NK-92 treated with Interleukin-12 subunit alpha and Interleukin-12 subunit beta, amount 100 ng/mL, for 24 hours (cell line): ENCODE measurements around the gene POFUT2.

Experiments
- DNase-seq: peaks from one replicate; lab custom pipeline; 2025; lab: John Stamatoyannopoulos, UW

The POFUT2 gene

GRCh38 chr21:45262616-45263015 lies 25.1 kb downstream of the POFUT2 start:
- no peak for DNase-seq

DNA sequence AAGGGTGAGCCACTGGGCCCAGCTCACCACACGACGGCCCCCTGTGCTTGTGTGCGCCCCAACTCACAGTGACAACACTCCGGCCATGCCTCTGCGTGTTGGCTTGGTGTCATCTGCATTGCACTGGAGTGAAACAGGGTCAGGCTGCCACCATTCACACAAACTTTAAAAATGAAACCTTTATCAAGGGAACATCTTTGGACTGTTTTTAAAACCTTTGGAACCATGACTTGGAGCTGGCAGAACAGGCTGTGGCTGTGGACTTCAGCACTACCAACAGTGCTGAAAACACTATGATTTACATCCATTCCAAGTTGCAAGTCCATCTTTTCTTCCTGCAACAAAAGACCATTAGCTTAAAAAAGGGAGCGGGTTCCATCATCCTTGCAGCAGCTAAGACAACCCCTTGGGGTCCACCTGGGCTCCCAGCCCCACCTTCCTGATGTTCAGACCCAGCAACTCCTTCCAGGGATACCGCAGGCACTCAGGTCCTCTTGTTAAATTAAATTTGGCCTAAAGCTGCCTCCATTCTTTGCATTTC lies 25.6 kb downstream of the POFUT2 start:
- DNase-seq: no peak

DNA sequence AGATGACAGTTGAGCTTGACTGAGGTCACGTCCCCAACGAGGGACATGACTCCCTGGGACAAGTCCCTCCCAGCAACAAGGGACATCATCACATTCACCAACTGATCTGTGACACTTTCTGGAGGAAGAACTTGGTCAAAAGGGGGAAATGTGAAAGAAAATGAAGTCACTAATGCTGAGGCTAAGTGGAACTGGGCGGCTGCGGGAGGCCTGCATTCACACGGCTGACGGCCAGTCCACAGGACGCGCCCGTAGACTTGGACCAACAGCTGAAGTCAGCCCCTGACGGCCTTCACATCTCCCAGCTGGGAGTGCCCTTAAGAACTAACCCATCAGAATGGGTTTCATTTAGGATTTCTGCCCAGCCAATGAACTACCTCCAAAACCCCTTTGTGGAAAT lies 26.6 kb downstream of the POFUT2 start:
- no peak for DNase-seq

DNA sequence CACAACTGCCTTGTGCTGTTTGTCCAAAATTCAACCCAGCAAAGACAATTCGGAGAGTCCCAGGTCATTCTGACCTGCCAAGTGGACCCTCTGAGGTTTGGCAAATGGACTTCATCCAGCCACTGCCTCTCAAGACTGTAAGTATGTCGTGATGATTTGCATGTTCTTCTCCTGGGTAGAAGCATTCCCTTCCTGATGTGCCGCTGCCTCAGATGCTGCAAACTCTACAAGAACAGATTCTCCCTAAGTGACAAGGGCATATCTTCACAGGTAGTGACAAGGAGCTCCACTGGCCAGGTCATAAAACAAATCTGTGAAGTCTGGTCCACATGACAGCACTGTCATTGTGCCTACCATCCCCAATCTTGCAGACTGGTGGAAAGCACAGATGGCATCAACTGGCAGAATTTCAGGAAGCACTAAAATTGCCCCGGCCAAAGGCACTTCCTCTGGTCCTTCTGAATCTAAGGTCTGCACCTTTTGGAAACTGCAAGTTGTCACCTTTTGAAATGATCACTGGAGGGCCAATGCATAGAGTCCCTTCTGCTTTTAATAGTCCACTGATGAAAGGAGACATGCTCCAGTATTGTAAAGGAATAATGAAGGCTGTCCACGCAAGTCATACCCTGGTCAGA lies 27.4 kb downstream of the POFUT2 start:
- DNase-seq: no peak

DNA sequence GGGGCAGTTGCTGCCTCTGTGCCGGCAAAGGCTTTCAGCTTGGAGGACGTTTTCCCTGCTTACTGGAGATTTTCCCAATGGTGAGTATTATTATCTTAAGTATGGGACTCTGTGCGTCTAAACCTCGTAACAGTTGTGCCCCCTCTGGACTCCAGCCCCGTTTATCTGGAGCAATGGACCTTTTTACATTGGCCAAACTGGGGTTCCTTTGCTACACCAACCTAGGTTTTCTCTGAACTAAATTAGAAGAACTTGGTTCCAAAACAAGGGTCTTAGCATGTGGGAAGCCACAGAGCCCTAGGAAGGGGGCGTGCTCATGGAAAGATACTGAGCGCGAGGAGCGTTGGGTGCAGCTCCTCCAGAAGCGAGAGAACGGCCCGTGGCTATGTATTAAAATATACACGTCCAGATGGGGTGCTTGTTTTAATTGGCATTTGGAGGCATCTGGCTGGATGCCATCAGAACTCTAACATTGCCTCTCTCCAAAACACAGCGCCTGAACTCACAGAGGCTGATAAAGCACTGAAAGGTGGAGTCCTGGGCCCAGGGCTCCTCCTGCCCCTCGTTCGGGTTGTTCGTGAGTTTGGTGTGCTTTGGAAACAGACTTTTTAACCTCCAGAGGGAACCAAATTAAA lies 28.4 kb downstream of the POFUT2 start:
- no peak for DNase-seq

DNA sequence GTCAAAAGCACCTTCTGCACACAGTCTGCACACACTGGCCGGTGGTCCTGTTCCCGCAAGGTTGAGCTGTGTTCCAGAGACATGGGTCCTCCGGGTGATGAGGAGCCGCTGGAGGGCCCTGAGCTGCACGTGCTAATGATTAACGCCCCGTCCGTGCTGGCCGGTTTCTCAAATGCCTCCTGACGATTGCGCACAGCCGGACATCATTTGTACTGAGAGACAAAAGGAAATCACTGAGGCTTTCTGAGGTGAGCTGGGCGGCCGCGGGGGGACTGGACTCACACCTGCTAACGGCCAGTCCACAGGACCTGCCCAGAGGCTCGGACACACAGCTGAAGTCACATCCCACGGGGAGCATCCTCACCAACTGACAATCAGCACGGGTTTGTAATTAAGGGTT lies 29.2 kb downstream of the POFUT2 start:
- no peak for DNase-seq

DNA sequence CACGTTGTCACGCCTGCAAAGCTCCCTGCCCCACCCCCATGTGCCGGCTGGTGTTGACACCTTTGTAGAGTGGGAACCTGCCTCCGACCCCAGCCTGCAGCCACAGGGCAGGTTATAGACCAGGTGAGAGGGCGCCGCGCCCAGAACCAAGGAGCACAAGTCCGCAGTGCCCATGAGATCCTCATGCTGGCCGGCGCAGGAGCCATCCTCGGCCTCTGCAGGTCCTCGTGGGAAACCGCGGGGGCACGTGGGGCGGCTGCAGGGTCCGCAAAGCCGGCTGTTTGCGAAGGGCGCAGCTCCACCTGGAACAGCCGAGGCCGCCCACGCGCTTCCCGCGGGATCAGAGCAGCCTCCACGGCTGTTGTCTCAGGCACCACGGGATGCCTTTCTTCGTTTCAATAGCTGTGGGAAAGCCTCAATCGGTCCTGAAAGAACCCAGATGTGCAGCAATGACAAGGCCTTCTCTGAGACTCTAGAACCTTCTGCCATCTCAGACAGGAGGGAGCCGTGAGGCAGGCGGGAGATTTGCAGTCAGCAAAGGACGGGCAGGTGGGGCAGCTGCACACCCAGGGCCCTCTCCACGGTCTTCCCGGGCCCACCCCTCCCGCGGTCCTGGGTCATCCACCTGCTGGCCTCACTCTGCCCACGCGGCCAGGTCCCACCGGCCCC lies 29.9 kb downstream of the POFUT2 start:
- DNase-seq: no peak

DNA sequence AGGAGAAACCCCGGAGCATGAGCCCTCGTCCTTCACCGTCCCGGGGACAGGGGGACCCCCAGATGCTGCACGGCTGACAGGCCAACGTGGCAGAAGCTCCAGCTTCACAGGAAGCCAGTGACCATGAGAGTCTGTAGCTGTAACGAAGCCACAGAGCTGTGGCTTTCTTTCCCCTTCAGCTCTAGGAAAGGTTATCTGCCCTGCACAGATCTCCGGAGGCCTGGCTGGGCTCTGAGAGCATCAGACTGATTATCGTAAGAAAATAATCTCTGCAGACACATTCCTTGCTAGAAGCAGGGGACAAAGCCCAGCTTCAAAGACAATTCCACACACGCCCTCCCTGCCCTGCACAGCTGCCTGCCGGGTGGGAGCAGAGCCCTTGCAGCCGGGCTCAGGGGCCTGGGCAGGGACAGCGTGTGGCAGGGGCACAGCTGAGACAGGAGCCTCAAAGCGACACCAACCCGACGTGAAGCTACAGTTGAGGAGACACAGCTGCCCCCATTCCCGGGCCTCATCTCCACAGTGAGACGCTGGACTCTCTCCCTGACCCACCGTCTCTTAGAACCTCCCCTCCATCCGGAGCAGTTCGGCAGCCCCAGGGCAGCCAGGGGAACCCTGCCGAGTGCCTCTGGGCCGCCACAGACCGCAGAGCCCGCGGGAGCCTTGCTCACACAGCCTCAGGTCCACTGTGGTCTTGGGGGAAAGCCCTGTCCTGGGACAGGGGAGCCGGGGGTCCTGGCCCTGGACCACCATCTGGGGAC lies 30.6 kb downstream of the POFUT2 start:
- no peak for DNase-seq

GRCh38 chr21:45256021-45256911 lies 31.4 kb downstream of the POFUT2 start:
- no peak for DNase-seq

DNA sequence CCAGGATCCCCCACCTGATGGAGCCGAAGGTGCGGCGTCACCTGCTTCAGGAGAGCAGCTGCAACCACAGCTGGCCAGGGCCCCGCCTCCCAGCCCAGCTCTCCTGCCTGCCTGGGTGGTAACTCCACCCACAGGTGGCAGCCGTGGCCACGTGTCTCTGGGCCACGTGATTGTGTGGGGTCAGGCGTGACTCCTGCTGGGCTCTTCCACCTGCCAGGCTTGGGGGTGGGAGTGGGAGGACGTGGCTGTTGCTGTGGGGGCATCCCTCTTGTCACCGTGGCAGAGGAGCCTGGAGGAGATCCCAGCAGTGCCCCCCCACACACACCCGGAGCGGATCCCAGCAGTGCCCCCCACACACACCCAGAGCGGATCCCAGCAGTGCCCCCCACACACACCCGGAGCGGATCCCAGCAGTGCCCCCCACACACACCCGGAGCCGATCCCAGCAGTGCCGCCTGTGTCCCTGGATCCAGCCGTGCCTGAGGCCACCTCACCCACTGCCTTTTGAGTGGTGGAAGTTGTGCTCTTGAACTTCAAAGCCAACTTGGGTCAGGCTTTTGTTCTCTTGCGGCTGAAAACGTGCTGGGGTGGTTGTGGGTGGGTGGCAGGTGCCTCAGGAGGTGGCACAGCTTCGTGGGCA lies 32.2 kb downstream of the POFUT2 start:
- no peak for DNase-seq

- no peak for DNase-seq
Measured at GRCh38 chr21:45254460-45254930, 33.2 kb downstream of the POFUT2 start.

- no peak for DNase-seq
Measured at GRCh38 chr21:45253633-45254459, 33.8 kb downstream of the POFUT2 start.

DNA sequence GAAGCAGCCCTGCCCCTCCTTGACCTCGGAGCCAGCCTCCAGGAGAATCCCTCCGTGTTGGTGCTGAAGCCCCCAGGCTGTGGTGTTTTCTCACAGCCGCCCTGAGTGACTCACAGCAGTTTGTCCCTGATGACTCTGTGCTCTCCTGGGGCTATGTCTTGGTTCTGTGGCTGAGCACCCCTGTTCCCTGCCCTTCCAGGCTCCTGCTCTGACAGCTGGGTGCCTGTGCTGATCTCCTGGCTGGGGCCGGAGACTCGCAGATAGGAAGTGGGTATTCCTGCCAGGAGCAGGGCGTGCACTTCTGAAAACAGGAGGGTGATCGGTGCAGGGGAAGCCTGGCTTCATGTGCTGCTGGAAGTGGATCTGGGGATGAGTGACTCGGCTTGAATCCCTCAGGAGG lies 34.5 kb downstream of the POFUT2 start:
- no peak for DNase-seq

DNA sequence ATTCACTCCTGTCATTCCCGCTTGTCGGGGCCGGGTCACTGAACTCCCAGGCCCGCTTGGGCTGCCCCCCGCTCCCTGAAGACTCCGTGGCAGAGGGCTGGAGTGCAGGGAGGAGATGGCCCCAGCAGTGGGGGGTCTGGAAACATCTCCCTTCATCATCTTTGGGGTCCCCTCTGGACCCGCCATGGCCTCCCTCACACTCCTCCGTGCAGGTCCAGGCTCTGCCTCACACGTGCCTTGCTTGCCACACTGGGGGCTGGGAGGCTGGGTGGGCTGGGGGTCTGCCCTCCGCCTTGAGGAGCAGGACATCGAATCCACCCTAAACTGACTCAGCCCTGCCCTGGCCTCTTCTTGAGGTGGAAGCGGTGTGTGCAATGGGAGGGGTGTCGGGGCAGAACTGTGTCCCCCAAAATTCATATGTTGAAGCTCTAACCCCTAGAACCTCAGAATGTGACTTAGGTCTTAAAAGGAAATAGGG lies 35.2 kb downstream of the POFUT2 start:
- no peak for DNase-seq

DNA sequence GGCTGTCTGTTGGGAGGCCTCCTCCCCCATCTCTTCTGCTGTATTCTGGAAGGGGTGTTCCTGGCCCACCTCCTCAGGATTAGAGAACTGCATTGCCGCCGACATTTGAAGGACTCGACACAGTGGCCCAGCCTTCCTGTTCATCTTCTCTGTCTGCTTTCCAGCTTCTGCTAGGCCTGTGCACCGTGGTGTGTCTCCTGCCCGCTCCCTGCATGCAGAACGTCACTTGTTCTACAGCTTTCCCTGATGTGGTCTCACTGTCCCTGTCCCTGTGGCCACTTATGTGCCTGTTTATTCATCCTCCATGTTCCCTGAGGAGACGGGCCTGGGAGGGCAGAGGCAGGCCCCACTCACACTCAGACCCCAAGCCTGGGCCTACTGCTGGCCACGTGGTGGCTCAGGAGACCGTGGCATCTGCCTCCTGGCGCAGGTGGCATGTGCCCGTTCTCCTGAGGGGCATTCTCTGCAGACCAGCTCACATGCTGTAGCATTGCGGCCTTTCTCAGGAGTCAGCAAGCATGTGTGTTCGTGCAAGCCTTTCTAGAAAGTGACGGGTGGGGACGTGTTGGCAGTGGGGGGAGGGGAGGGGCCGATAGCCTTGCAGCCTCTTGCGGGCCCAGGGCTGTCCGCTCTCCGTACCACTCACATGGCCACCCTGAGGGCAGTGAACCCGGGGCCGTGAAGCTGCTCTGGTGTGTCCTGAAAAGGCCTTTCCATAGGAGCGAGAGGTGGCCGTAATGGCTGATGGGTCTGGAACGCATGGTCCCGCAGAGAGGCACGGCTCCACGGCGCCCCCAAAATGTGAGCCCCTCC lies 35.9 kb downstream of the POFUT2 start:
- DNase-seq: no peak

- no peak for DNase-seq
Measured at GRCh38 chr21:45250914-45251634, 36.6 kb downstream of the POFUT2 start.

DNA sequence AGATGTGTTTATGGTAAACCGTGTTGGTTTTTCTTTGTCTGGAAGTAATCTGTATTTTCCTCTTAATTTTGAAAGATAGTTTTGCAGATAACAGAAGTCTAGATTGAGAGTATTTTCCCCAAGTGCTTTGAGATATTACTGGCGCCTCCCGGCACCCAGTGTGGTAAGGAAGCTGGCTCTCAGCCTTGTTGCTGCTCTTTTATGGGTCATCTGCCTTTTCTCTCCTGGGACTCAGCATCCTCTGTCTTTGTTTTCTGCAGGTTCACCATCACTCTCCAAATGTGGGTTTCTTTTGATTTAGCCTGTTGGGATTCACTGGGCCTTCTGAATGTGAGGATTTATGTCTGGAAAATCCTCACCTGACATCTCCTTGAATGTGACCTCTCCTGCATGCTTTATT lies 37.4 kb downstream of the POFUT2 start:
- no peak for DNase-seq

DNA sequence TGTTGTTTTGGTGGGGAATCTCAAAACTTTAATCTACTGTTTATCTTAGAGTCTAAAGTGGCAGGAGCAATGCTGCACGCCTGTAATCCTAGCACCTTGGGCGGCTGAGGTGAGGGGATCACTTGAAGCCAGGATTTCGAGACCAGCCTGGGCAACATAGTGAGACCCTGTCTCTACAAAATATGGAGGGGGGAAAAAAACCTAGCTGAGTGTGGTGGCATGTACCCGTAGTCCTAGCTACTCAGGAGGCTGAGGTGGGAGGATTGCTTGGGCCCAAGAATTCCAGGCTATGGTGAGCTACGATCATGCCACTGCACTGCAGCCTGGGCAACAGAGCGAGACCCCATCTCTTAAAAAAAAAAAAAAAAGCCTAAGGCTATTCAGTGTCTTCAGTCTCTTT lies 38.1 kb downstream of the POFUT2 start:
- no peak for DNase-seq
